ENCODE results near the gene THUMPD3.

THUMPD3 gene

DNA sequence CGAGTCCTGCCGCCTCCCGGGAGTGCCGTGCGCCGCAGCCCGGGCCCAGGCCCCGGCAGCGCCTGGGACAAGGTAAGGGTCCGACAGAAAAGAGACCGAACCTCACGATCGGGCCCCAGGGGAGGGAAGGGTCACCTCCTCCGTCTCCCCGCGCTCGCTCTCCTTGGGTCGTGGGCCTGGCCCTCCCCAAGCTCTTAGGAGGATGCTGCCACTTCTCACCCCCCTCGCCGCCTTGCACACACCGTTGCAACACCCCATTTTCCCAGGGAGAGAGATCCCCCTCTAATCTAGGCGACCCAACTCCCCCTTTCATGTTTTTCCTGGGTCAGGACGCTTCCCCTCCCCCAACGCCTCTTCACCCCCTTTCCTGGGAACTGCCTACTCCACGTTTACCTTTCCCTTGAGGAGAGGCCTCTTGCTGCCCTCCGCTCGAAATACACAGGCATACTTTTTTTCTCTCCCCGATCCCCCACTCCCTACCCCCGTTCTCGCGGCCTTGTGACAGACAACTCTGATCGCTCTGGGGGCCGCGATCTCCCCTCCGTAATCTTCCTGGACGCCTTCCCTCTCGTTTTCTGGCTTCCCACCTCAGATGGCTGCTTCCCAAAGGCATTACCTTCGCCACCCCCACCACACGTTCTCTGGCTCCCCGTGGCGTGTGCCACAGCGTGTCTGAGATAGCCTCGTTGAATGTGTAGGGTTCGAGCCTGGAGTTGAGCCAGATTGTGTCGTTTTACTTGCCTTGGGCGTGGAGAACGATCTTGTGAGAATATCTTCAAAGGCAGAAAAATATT lies 35.2 kb downstream of the THUMPD3 start:
- no peak for DNase-seq

DNA sequence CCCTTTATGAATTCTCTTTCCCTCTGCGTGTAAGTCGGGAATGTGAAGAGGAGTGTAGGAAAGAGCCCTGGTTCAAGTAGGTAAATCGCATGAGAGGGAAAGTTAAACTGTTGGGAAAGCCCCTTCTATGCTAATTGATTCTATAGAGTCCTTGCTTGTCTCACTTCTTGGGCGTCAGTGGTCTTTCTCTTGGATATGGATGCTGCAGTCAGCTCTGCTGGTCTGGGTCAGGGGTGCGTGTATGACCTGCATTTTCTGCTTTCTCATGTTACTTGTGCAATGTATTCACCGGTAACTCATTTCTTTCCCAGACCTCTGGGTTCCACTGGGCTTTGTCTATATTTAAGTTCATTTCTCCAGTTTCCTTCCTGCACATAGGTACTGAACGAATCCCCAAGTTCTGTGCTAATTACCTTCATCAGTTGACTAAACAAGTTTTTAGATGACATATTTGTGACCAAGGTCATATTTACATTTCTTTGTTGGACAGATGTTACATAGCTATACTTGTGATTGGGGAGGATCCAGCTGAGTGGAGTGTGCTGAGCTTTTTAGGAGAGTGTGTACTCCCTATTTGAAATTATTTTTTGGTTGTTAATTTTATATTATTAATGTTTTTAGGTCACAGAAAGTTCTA lies 36.0 kb downstream of the THUMPD3 start:
- no peak for DNase-seq

- DNase-seq = no peak
Measured at GRCh38 chr3:9399337-9399703, 36.5 kb downstream of the THUMPD3 start.

DNA sequence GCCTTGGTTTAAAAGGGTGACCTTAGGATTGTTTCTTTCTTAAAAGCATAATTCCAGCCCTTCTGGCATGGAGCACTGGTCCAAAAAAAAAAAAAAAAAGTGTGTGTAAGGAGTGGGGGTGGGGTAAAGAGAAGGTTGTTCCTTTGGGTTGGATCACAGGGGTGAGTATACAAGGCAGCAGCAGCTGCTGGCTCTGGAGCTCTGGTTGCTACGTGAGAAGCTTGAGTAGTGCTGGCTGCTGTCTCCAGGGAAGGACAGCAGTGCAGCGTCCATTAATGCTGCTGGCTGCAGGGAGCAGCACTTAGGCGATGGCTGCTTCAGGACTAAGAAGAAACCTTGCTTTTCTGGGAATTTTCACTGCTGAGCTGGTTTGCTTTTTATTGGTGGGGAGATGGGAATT lies 36.9 kb downstream of the THUMPD3 start:
- peak; percentile 46 for DNase-seq

- no peak for DNase-seq
Measured at GRCh38 chr3:9400616-9401015, 37.8 kb downstream of the THUMPD3 start.

DNA sequence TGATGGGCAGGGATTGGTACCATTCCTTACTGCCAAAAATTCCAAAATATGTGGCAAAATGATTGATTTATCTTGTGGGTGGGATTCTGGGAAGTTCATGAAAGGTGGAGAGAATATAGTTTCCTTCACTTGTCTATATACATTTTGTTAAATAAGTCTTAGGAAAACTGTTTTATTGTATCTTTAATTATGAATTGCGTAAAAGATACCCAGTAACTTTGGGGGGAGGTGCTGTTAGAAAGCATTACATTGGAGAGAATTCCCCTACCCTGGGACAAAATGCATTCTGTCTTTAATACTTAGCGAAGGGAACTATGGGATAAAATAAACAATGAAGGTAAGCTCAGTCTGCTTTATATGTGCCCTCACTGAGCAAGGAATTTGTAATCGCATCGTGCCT lies 39.1 kb downstream of the THUMPD3 start:
- DNase-seq = no peak

GRCh38 chr3:9402410-9403228 lies 39.8 kb downstream of the THUMPD3 start:
- no peak for DNase-seq

DNA sequence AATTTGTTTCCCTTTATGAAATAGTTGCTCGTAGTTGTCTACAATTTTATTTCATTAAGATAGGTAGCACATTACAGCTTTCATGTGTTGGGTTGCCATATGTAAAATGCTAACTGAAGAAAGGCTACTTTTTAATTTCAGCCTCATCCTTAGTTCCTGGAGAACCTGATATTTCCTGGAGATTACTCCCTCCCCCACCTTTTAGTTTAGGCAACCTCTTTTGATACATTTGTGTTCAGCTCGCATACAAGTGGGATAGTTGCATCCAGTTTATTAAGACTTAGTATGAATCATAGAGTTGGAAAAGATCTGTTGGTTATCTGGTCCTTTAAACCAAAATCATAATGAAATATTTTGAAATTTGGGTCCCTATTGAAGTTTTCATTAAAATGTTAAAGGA lies 40.6 kb downstream of the THUMPD3 start:
- no peak for DNase-seq

GRCh38 chr3:9404680-9405079 lies 41.8 kb downstream of the THUMPD3 start:
- no peak for DNase-seq

GRCh38 chr3:9405756-9406155 lies 42.9 kb downstream of the THUMPD3 start:
- no peak for DNase-seq

DNA sequence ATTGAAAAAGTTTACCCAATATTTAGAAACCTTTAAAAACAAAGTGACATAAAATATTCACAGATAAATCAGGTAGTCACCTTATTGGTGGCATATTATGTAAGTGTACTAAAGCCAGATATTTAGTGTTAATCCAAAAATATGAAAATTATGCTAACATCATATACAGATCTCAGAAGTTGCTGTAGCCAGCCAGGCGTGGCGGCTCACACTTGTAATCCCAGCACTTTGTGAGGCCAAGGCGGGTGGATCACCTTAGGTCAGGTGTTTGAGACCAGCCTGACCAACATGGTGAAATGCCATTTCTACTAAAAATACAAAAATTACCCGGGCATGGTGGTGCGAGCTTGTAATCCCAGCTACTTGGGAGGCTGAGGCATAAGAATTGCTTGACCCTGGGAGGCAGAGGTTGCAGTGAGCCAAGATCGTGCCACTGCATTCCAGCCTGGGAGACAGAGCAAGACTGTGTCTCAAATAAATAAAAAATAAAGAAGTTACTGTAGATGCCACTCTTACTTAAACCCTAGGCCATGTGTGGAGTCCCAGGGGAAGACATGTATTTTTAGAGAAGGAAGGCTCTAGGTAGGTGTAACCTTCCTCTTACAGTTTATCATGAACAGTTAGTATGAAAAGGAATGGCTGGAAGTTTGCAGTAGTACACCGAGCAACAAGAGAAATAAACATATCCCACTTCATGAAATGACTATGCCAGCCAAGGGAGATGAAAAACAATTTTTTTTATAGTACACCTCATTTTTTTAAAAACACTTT lies 44.2 kb downstream of the THUMPD3 start:
- no peak for DNase-seq

DNA sequence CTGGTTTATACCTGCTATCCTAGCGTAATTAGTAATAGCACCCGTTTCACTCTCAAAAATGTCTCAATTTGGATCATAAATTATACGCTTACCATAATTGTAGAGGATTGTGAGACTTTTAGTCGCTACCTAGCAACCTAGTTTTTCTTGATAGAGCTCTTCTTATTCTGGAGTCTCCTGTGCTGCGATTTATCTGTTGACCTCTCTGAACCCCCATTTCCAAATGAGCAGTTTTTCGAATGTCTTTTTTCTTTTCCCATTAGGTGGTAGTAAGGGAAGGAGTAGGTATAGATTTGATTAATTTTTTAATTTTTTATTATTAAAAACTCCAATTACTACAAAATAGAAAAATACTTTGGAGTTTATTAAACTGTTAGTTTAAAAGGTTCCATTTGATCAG lies 45.2 kb downstream of the THUMPD3 start:
- no peak for DNase-seq

- no peak for DNase-seq
Measured at GRCh38 chr3:9408546-9408945, 45.7 kb downstream of the THUMPD3 start.

DNA sequence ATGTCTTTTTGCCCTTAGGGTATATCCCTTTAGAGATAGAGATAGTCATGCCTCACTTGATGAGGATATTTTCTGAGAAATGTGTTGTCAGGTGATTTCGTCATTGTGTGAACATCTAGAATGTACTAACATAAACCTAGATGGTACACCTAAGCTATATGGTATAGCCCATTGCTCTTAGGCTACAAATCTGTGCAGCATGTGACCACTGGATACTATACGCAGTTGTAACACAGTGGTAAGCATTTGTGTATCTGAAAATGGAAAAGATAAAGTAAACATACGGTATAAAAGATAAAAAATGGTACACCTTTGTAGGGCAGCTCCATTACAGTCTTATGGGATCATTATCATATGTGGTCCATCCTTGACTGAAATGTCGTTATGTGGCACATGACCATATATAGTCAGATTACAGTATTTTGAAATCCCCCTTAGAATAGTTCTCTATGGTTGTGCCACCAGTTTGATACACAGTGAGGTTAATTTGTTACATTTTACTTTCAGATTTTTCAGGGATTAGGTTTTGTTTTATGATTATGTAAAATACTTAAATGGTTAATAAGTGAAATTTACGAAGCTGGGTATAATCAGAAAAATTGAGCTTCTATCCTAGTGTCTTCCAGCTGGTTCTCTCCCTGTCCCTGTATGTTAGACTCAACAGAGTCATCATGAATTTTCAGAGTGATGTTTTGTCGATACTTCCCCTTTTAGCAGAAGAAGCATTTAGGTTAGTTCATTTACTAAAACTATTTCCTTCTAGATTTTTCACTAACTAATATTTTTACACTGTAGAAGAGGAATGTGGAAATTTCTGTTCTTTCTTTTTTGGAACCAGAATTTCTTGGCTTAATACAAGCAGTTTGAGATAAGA lies 47.4 kb downstream of the THUMPD3 start:
- DNase-seq = no peak

DNA sequence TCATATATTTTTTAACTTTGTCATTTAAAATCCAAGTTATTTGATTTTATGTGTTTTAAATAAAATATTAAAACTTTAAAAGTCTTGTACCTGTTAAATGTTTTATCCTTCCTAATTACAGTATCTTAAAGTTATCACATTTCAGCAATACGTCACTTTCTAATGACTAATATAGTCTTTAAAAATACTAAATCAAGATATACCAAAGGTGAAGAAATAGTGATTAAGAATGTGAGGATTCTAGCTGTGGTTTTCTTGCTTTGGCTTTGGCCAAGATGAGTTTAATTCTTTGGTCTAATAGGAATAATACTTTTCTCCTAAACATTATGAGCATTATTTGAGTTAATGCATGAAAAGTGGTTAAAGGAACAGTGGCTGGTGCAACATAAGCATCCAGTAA lies 48.4 kb downstream of the THUMPD3 start:
- no peak for DNase-seq

DNA sequence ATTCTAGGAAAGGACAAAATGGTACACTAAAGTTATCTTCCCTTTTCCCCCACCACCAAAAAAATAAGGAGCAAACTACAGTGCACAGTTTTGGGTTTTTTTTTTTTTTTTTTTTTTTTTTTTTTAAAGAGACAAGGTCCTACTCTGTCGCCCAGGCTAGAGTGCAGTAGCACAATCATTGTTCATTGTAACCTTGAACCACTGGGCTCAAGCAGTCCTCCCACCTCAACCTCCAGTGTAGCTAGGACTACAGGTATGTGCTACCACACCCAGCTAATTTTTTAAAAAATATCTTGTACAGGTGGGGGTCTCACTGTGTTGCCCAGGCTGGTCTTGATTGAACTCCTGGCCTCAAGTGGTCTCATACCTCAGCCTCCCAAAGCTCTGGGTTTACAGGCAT lies 49.4 kb downstream of the THUMPD3 start:
- DNase-seq = no peak

DNA sequence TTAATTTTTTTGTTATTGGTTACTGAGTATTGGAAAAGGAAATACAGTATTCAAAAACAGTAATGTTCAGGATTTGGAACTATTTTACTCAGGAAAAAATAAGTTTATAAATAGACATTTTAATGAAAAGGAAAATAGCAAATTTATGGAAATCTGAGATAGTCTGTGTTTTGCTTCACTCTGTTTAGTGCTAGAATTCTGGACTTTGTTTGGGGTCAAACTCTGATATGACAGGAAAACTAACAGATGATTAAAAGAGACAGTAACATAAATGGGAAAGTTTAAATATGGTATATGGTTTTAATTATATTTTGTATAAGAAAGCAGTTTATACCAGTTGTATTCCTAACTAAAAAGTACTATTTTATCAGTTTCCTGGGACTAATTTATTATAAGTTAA lies 52.0 kb downstream of the THUMPD3 start:
- no peak for DNase-seq

DNA sequence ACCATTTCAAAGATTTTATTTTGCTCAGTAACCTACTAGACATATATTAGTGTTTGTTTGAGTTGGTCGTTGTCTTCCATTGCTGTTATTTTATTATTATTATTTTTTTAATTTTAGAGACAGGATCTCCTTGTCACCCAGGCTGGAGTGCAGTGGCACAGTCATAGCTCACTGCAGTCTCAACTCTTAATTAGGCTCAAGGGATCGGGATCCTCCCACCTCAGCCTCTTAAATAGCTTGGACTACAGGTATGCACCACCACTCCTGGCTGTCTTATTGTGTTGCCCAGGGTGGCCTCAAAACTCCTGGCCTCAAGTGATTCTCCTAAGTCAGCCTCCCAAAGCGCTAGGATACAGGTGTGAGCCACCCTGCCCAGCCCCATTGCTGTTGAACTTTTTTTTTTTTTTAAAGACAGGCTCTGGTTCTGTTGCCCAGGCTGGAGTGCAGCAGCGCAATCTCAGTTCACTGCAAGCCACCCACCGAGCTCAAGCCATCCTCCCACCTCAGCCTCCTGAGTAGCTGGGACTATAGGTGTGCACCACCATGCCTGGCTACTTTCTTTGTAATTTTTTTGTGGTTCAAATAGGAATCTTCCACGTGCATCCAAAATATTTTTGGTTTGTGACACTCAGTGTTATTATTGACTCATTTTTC lies 52.8 kb downstream of the THUMPD3 start:
- DNase-seq = no peak

DNA sequence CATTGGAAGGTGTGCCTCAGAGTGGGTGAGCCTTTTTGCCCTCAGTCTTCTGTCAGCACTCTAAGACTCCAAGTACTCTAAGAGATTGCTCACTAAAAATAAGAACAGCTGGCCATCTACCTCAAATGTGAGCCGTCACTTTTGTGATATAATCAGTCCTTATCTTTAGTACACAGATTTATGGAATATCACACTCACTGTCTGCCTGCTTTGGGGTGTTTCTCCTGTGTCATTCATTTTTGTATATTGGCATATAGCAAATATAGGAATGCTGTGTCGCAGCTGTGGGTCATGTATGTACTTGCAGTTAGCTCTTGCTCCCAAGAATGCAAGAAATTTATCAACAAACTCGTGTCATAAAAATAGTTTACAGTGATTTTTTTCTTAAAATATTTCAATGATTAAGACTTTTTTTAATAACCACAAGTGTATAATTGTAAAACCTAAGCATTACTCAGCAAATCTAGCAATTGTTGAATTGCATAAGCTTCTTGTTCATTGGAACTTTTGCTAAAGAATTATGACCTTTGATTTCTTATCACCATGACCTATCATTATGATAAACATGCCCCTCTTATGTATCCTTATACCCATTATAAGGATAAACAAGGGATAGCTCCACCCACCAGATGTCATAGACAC lies 53.4 kb downstream of the THUMPD3 start:
- no peak for DNase-seq

DNA sequence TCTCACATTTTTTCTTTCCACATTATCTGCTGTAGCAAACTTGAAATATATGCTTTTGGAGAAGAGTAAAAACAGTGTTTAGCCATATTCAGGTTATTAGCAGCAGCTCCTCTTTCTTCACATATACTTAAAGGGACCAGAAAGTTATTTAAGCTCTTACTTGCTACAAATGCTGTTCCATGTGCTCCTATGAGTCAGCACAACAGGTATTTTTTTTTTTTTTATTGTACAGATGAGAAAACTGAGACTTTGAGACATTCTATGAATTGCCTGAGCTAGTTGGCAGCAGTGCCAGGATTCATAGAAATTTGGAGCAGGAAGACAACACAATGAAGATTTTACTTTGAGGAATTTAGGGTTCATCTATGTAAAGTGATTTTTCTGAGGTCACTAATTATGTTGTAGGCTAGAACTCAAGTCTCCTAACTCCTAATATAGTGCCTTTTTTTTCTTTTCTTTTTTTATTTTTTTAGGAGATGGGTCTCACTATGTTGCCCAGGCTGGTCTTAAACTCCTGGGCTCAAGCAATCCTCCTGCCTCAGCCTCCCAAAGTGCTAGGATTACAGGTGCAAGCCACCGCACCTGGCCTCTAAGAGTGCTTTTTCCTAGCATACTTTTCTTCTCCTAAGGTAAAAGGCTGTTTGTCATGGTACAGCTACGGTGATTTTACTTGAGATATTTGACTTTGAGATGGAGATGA lies 58.1 kb downstream of the THUMPD3 start:
- DNase-seq = no peak
